Cardiac fibroblast (primary cell): ENCODE data around the gene WDR33.
A peak's percentile ranks its signal among the peaks of the same experiment; 100 is the strongest.

Experiments
- DNase-seq, 2 donors: peaks; one replicate each; pipeline versions ENCODE4 v3.0.0 to v3.0.0-alpha.2; 2010; ENCODE audit warnings: low read depth in 2 of 2
- H3K4me3 ChIP-seq, 2 donors: replicated peaks in 1 of 2; 1 replicate in 1 of 2; 2 replicates in 1 of 2; pipeline ENCODE4 v1.5.1; 2011; ENCODE audit warnings: low read depth in 2 of 2, low read length in 2 of 2, mild to moderate bottlenecking in 2 of 2, moderate library complexity in 1 of 2
- TF ChIP-seq, protein P1 (sequence below): IDR thresholded peaks from one replicate; pipeline ENCODE4 v1.5.1; 2011; ENCODE audit warnings: low read depth, mild to moderate bottlenecking, low read length, inconsistent platforms

WDR33 gene

DNA sequence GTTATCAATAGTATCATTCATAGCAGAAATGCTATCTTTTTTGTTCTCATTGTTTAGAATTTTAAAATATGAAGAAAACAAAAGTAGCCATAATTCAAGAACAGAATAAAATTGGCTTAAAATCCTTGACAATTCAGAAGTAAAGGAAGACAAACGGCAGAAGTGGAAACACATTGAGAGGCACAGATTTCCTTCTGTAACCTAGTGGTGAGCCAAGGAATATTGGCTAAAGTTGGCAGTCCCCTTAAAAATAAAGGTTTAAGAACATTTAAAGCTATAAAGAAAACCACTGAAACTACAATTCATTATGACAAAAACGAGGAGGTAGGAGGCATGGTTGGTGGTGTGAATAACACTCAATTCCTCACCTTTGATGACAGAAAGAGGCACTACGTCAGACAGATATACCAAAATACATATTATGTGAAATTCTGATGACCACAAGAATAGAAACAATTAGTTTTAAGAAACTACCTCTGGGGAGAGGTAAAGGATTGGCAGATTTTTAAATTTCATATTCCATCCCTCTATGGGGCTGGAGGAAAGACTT lies 67.4 kb downstream of the WDR33 start:
- H3K4me3 ChIP-seq: no peak overlapping the region
- TF ChIP-seq, protein P1, sequence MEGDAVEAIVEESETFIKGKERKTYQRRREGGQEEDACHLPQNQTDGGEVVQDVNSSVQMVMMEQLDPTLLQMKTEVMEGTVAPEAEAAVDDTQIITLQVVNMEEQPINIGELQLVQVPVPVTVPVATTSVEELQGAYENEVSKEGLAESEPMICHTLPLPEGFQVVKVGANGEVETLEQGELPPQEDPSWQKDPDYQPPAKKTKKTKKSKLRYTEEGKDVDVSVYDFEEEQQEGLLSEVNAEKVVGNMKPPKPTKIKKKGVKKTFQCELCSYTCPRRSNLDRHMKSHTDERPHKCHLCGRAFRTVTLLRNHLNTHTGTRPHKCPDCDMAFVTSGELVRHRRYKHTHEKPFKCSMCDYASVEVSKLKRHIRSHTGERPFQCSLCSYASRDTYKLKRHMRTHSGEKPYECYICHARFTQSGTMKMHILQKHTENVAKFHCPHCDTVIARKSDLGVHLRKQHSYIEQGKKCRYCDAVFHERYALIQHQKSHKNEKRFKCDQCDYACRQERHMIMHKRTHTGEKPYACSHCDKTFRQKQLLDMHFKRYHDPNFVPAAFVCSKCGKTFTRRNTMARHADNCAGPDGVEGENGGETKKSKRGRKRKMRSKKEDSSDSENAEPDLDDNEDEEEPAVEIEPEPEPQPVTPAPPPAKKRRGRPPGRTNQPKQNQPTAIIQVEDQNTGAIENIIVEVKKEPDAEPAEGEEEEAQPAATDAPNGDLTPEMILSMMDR: no peak
- DNase-seq: no peak

DNA sequence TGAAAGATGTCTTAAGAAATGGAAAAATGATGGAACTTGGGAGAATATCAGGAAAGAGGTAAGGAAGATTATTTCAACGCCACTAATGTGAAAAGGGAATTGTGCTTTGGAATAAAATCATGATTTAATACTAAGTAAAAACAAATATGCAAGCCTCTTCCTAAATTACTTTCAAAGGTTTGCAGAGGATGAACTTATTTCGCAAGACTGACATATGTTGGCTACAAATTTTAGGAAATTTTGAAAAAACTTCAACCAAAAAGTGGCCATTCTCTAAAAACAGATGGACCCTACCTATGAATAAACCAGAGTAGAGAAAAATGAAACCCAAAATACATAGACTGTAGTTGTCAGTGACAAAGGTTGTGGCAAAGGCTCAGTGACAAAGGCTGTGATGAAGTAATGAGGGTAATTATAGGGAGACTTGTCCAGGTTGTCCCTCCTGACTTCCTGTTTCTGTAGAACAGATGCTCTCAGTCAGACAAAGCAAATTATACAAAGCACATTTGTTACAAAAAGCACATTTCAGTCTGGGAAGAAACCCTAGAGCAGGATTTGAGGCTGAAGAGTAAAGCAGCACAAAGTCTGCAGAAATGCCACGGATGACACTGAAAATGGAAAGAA lies 70.2 kb downstream of the WDR33 start:
- TF ChIP-seq, protein P1: no peak
- no peak for DNase-seq
- no peak overlapping the region for H3K4me3 ChIP-seq

DNA sequence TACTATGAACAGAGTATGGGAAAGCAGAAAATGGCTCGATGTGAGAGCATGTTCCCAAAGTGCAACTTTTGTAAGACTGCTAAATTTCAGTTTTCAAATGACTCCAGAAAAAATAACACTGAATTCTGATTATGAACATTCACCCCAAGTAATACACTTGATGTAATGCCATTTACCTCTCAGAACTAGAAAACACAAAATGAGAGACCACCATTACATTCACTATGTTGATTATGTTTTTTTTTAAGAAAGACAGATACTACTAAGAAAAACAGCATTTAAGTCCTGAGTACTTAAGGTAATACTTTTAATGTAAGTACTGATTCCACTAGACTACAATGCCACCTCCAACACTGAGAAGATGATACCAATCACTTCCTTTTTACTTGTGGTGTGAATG lies 71.2 kb downstream of the WDR33 start:
- TF ChIP-seq, protein P1: no peak
- no peak for DNase-seq

DNA sequence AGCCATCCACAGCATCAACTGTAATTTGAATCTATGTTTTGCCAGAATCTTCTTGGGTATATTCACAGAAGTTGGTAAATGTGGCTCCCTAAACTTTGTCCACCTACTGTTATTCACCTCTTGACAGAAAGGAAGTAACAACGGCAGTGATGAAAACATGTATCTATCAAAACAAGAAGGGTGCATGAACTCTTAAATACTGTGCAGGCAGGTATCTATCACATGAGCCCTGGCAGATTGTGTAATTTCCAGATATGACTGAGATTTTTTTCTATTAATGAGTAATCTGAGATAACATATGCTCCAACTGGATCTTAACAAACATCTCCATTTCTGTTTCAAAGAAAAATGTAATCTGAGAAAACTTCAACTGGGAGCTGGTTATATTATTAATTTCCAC lies 73.1 kb downstream of the WDR33 start:
- DNase-seq: no peak
- TF ChIP-seq, protein P1: no peak
- H3K4me3 ChIP-seq: no peak overlapping the region

More for the DNA sequence above, 71.2 kb downstream of the WDR33 start:
- no peak overlapping the region for H3K4me3 ChIP-seq

DNA sequence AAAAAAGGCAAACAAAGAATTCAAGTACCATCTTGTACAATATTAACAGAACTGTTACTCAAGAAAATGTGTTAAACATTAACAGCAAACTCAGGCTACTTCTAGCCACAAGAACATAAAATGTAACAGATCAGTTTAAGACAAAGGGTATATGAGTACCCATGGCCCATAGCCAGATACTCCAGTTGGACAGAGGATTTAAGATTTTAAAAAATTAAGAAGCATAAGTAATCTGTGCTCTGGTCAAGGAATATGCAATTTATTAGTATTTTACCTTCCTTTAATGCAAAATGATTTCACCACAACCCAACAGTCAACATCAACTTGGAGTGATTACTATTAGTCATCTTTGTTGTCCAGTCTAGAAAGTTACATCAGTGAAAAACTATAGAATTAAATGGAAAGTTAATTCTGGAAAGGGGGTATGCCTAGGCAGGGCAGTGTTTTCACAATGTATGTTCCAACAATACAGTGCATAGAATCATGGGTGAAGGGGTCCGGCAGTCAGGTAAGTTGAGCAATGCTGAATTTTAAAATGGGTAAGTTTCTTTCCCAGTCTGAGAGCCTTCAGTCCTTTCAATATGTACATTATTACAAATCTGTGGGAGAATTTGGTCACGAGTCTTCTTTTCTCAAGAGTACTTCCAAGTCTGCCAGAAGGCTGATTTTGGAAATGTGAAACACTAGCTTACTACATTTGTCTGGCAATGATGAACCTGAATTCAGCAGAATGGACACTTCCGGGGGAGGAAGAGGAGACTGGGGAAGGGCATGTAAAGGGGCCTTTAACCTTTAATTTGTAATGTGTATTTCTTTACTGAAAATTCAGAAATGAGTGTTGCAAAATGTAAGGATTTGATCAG lies 75.2 kb downstream of the WDR33 start:
- peak; percentile 18 to 21 for DNase-seq
- H3K4me3 ChIP-seq: no peak overlapping the region
- TF ChIP-seq, protein P1: no peak

DNA sequence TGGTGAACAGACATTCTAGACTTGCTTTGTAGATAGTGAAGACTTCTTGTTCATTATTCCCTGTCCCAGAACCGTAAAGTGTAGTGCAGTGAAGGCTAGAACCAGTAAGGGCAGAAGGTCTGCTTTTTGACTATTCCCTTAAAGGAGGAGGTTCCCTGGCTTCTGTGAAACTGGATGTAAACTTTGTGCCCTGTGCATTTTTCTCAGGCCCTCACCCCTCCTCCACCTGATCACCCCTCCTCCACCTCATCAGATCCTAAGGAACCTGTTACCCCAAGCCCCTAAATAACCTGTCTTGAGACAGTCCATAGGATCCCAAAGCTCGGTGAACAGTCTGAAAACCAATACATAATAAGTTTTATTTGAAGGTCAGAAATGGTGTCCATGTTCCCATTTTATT lies 75.9 kb downstream of the WDR33 start:
- no peak for DNase-seq
- TF ChIP-seq, protein P1: no peak
- no peak overlapping the region for H3K4me3 ChIP-seq
